ENCODE results near the gene AP3B2. TPM values are rescaled to one million over a fixed set of nuclear protein-coding genes. Genes with fewer than 3 reads are reported as not detected.

Gene AP3B2
- total RNA-seq, 1 donor from 2014 or later = not detected

DNA sequence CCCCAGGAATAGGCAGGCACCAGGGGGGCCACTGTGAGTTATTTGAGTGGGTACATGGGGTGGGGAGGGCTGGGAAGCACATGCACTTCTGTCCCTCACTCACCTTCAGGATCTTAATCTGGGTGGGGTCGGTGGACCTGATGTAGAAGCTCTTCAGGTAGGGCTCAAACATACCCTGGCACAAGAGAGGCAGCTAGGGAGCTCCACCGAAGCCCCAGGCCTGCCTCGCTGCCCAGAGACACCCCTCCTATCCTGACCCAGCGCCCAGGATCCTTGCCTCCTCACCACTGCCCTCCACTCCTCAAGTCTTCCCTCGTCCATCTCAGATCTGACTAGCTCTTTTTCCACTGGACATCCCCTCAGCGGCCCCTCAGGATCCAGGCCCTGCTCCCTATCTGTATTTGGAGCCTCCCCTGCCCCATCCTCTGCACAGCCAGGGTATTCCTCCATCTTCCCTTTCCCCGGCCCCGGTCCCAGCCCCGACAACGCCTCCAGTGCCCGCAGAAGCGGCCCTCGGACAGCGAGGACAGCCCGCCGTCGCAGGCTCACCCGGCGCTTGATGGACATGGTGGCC lies 30.0 kb downstream of the AP3B2 start:
- Histone ChIP-seq H3K27me3 (ENCODE audit: control insufficient read depth, insufficient read depth, low read length) (no peaks in the 10 kb centered on the region), H3K4me3 (ENCODE audit: low read depth, low read length) (peak overlapping the region; percentile 67)
- TF ChIP-seq, protein P1, sequence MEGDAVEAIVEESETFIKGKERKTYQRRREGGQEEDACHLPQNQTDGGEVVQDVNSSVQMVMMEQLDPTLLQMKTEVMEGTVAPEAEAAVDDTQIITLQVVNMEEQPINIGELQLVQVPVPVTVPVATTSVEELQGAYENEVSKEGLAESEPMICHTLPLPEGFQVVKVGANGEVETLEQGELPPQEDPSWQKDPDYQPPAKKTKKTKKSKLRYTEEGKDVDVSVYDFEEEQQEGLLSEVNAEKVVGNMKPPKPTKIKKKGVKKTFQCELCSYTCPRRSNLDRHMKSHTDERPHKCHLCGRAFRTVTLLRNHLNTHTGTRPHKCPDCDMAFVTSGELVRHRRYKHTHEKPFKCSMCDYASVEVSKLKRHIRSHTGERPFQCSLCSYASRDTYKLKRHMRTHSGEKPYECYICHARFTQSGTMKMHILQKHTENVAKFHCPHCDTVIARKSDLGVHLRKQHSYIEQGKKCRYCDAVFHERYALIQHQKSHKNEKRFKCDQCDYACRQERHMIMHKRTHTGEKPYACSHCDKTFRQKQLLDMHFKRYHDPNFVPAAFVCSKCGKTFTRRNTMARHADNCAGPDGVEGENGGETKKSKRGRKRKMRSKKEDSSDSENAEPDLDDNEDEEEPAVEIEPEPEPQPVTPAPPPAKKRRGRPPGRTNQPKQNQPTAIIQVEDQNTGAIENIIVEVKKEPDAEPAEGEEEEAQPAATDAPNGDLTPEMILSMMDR (IDR thresholded peaks at IDR 0.05; ENCODE audit: insufficient read depth, low read length, severe bottlenecking) = no peak

DNA sequence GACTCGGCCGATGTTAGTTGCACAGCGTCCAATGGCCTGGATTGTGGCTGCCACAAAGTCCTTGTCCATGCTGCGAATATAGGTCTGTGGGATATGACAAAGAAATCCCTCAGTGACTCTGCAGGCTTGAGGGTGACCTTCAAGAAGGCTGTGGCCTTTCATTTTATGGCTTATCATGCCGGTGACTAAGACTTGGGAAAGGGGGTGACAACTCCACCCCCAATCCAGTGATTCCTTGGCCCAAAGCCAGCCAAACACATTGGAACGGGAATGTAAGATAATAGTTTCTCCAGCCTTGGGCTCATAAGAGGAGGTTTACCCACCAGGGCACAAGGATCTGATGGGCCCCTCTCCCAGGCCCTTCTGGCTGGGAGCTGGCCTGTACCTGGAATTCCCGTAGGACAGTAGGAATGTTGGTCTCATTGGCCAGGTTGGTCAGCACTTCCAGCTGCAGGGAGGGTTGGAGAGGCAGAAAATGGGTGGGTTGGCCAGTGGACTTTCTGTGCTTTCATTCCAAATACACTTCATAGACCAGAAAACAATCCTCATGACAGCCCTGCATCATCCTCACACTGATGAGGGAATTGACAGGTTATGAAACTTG lies 31.9 kb downstream of the AP3B2 start:
- no peaks in the 10 kb centered on the region for H3K27me3 ChIP-seq (ENCODE audit: control insufficient read depth, insufficient read depth, low read length)
- DNase-seq (ENCODE audit: low read depth) = no peak
- TF ChIP-seq, protein P1 (IDR thresholded peaks at IDR 0.05; ENCODE audit: insufficient read depth, low read length, severe bottlenecking) = no peak
- no peaks in the 10 kb centered on the region for H3K36me3 ChIP-seq (ENCODE audit: control insufficient read depth, insufficient read depth, low read length)
- no peak overlapping the region for H3K4me3 ChIP-seq (ENCODE audit: low read depth, low read length)
- FAIRE-seq = peak; percentile 32

More for the DNA sequence above, 30.0 kb downstream of the AP3B2 start:
- no peak for FAIRE-seq
- H3K36me3 ChIP-seq (ENCODE audit: control insufficient read depth, insufficient read depth, low read length) = no peaks in the 10 kb centered on the region
- DNase-seq (ENCODE audit: low read depth) = no peak

DNA sequence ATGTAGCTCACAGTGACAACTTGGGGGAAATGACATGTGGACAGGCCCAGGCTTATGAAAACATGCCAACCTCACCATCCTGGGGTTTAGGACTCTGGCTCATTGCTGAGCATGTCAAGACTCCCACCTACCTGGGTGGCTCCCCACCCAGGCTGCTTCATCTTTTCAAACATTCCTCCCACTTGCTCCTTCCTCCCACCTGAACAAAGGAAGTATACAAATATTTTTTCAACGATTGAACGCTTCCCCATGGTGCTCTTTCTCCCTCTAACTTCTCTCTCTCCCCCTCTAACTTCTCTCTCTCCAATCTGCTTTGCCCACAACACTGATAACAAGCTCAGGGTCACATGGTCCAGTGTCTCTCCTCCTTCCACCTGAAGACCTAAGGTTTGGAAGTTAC lies 34.8 kb downstream of the AP3B2 start:
- no peak for DNase-seq (ENCODE audit: low read depth)
- Histone ChIP-seq H3K27me3 (ENCODE audit: control insufficient read depth, insufficient read depth, low read length) (no peaks in the 10 kb centered on the region), H3K36me3 (ENCODE audit: control insufficient read depth, insufficient read depth, low read length) (no peaks in the 10 kb centered on the region), H3K4me3 (ENCODE audit: low read depth, low read length) (no peak overlapping the region)
- no peak for FAIRE-seq
- TF ChIP-seq, protein P1 (IDR thresholded peaks at IDR 0.05; ENCODE audit: insufficient read depth, low read length, severe bottlenecking) = no peak

DNA sequence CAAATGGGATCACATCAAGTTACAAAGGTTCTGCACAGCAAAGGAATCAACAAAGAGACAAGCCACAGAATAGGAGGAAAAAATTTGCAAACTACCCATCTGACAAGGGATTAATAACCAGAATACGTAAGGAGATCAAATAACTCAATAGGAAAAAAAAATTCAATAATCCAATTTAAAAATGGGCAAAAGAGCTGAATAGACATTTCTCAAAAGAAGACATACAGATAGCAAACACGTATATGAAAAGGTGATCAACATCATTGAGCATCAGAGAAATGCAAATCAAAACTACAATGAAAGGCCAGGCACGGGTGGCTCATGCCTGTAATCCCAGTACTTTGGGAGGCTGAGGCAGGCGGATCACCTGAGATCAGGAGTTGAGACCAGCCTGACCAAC lies 39.0 kb downstream of the AP3B2 start:
- H3K36me3 ChIP-seq (ENCODE audit: control insufficient read depth, insufficient read depth, low read length) = no peaks in the 10 kb centered on the region
- no peaks in the 10 kb centered on the region for H3K27me3 ChIP-seq (ENCODE audit: control insufficient read depth, insufficient read depth, low read length)
- TF ChIP-seq, protein P1 (IDR thresholded peaks at IDR 0.05; ENCODE audit: insufficient read depth, low read length, severe bottlenecking) = no peak
- no peak overlapping the region for H3K4me3 ChIP-seq (ENCODE audit: low read depth, low read length)
- FAIRE-seq (no peak), DNase-seq (ENCODE audit: low read depth) (no peak)

DNA sequence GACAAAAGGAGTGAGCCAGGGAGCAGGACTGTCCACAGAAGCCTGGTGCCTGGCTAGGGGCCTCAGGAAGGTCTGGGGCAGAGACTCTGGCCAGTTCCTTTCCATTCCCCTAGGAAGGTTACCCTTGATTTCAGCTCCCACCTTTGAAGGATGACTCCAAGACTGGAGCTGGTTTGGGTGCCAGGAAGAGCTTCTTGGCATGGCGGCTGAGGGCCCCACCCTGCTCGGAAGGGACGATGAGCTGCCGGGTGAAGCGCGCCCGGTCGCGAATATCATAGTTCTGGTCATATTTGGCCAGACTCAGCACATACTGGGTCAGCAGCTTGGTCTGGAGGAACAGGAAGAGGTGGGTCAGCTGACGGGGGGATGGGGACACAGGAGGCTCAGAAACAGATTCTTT lies 43.1 kb downstream of the AP3B2 start:
- Histone ChIP-seq H3K36me3 (ENCODE audit: control insufficient read depth, insufficient read depth, low read length) (no peaks in the 10 kb centered on the region), H3K27me3 (ENCODE audit: control insufficient read depth, insufficient read depth, low read length) (no peaks in the 10 kb centered on the region), H3K4me3 (ENCODE audit: low read depth, low read length) (no peak overlapping the region)
- DNase-seq (ENCODE audit: low read depth) (no peak), FAIRE-seq (no peak)
- TF ChIP-seq, protein P1 (IDR thresholded peaks at IDR 0.05; ENCODE audit: insufficient read depth, low read length, severe bottlenecking) = no peak

DNA sequence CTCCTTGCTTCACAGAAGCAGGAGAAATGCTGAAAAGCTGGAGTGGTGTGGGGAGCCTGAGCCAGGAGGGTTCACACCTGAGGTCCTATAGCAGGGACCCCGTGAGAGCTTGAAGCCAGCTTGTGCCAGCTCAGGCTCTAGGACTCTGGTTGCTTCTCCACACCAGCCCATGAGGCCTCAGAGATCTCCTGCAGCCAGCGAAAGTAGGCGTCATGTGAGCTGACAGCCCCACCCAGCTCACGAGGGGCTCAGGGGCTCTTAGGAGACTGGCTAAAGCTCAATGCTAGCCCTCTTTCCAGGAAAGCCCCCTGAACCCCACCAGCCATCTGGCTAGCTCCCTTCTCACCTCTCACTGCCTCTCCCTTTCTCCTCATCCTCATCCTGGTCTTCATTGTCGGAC lies 45.7 kb downstream of the AP3B2 start:
- DNase-seq (ENCODE audit: low read depth) (no peak), FAIRE-seq (no peak)
- Histone ChIP-seq H3K36me3 (ENCODE audit: control insufficient read depth, insufficient read depth, low read length) (no peaks in the 10 kb centered on the region), H3K27me3 (ENCODE audit: control insufficient read depth, insufficient read depth, low read length) (no peaks in the 10 kb centered on the region), H3K4me3 (ENCODE audit: low read depth, low read length) (no peak overlapping the region)
- TF ChIP-seq, protein P1 (IDR thresholded peaks at IDR 0.05; ENCODE audit: insufficient read depth, low read length, severe bottlenecking) = no peak
